BJ (cell line): ENCODE results near the gene USP17L26. TPM values are rescaled to one million over a fixed set of nuclear protein-coding genes. Genes with fewer than 3 reads are reported as not detected.
"Not testable (repeated sequence)": the region's sequence is repeated elsewhere in the genome, so short reads cannot be mapped to it uniquely, and the experiment has no call there.

Source experiments
- CTCF ChIA-PET: fragments of 350-600 bp; formaldehyde crosslinking; extraction: SDS; loops from one replicate; lab custom pipeline; 2021; ENCODE audit warnings: antibody characterized with exemption, inconsistent platforms; lab: Yijun Ruan, JAX
- POLR2A ChIA-PET: fragments of 300-600 bp; sonication (Branson Sonifier 250); formaldehyde crosslinking; extraction: SDS; loops from one replicate; lab custom pipeline; 2021; ENCODE audit warnings: antibody characterized with exemption; lab: Charles Lee
- DNase-seq: peaks from one replicate; pipeline ENCODE4 v3.0.0-alpha.2; 2011; ENCODE audit warnings: low read depth
- H3K27me3 ChIP-seq: 2 replicates; pipeline ENCODE4 v1.6.0; 2011; ENCODE audit warnings: low read length; ENCODE audit not compliant: control insufficient read depth, insufficient read depth
- H3K36me3 ChIP-seq: 2 replicates; pipeline ENCODE4 v1.5.1; 2011; ENCODE audit warnings: low read length; ENCODE audit not compliant: control insufficient read depth, insufficient read depth
- H3K4me3 ChIP-seq: 2 replicates; pipeline ENCODE4 v1.5.1; 2011; ENCODE audit warnings: low read depth, mild to moderate bottlenecking, control low read depth, low read length
- polyA minus RNA-seq: library from RNA; depleted of rRNA, polyadenylated mRNA; stranded (reverse); fragments of >200 nt; gene quantifications from 2 replicates; pipeline ENCODE4 v1.2.3, GENCODE V29; 2011; rRNA and poly(A)+ RNA removed
- polyA plus RNA-seq: library from polyadenylated mRNA; depleted of rRNA; stranded (reverse); fragments of >200 nt; gene quantifications from 2 replicates; pipeline ENCODE4 v1.2.3, GENCODE V29; 2011; rRNA removed

USP17L26 gene, protein sequence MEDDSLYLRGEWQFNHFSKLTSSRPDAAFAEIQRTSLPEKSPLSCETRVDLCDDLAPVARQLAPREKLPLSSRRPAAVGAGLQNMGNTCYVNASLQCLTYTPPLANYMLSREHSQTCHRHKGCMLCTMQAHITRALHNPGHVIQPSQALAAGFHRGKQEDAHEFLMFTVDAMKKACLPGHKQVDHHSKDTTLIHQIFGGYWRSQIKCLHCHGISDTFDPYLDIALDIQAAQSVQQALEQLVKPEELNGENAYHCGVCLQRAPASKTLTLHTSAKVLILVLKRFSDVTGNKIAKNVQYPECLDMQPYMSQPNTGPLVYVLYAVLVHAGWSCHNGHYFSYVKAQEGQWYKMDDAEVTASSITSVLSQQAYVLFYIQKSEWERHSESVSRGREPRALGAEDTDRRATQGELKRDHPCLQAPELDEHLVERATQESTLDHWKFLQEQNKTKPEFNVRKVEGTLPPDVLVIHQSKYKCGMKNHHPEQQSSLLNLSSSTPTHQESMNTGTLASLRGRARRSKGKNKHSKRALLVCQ
- polyA plus RNA-seq (not detected in 2 replicates), polyA minus RNA-seq (not detected in 2 replicates)

DNA sequence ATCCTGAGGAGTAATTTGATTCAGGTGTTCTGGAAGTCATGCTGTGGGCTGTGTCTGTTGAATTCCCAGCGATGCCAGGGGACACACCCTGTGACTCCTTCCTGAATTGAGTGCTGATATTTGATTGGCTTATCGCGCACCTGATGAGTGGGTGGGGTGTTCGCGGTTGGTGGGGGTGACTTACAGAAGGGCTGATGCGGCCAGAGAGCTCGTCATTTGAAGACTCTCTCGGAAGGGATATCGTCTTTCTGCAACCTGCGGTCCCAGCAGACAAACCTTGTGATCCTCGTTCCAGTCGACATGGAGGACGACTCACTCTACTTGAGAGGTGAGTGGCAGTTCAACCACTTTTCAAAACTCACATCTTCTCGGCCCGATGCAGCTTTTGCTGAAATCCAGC, at the start of gene USP17L26:
Gene USP17L26 (plus strand): TSS at position 301 of the 400 bp plus-strand sequence. CDS start 0 bp downstream, at position 301.
- H3K27me3 ChIP-seq, CTCF ChIA-PET, POLR2A ChIA-PET, H3K36me3 ChIP-seq, DNase-seq, H3K4me3 ChIP-seq: not testable (repeated sequence)

DNA sequence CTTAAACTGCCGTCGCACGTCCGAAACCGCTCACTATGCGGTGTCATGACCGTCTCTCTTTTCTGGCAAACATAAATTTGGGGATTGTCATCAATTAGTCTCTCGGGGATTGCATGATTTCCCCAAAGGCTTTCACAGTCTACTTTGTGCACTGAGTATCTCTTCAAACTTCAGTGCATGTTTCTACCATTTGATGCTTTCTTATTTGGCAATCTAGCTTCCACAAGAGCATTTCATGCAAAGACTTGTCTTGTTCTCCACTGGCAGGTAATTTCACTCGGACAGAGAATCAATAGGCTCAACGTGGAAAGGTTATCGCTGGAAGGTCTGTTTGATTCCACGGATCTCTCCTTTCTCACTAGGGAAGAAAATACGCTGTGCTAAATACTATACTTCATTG, 10.3 kb upstream of the USP17L26 start:
- H3K36me3 ChIP-seq, H3K27me3 ChIP-seq, CTCF ChIA-PET, H3K4me3 ChIP-seq, POLR2A ChIA-PET, DNase-seq: not testable (repeated sequence)

DNA sequence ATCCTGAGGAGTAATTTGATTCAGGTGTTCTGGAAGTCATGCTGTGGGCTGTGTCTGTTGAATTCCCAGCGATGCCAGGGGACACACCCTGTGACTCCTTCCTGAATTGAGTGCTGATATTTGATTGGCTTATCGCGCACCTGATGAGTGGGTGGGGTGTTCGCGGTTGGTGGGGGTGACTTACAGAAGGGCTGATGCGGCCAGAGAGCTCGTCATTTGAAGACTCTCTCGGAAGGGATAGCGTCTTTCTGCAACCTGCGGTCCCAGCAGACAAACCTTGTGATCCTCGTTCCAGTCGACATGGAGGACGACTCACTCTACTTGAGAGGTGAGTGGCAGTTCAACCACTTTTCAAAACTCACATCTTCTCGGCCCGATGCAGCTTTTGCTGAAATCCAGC, 9.6 kb upstream of the USP17L26 start, which contains the start of gene USP17L24:
Gene USP17L24 (plus strand): TSS at position 301 of the 400 bp plus-strand sequence. CDS start 0 bp downstream, at position 301.
- H3K4me3 ChIP-seq, POLR2A ChIA-PET: not testable (repeated sequence)

DNA sequence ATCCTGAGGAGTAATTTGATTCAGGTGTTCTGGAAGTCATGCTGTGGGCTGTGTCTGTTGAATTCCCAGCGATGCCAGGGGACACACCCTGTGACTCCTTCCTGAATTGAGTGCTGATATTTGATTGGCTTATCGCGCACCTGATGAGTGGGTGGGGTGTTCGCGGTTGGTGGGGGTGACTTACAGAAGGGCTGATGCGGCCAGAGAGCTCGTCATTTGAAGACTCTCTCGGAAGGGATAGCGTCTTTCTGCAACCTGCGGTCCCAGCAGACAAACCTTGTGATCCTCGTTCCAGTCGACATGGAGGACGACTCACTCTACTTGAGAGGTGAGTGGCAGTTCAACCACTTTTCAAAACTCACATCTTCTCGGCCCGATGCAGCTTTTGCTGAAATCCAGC, 4.8 kb upstream of the USP17L26 start, which contains the start of gene USP17L25:
Gene USP17L25 (plus strand): TSS at position 301 of the 400 bp plus-strand sequence. CDS start 0 bp downstream, at position 301.
- H3K4me3 ChIP-seq, DNase-seq, H3K27me3 ChIP-seq, H3K36me3 ChIP-seq, CTCF ChIA-PET, POLR2A ChIA-PET: not testable (repeated sequence)

More for the DNA sequence above, 9.6 kb upstream of the USP17L26 start, which contains the start of gene USP17L24:
- H3K36me3 ChIP-seq, H3K27me3 ChIP-seq, CTCF ChIA-PET, DNase-seq: not testable (repeated sequence)

DNA sequence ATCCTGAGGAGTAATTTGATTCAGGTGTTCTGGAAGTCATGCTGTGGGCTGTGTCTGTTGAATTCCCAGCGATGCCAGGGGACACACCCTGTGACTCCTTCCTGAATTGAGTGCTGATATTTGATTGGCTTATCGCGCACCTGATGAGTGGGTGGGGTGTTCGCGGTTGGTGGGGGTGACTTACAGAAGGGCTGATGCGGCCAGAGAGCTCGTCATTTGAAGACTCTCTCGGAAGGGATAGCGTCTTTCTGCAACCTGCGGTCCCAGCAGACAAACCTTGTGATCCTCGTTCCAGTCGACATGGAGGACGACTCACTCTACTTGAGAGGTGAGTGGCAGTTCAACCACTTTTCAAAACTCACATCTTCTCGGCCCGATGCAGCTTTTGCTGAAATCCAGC, 4.6 kb downstream of the USP17L26 start, which contains the start of gene USP17L5:
Gene USP17L5 (plus strand): TSS at position 301 of the 400 bp plus-strand sequence. CDS start 0 bp downstream, at position 301.
- POLR2A ChIA-PET, H3K4me3 ChIP-seq, DNase-seq, H3K36me3 ChIP-seq, H3K27me3 ChIP-seq, CTCF ChIA-PET: not testable (repeated sequence)

DNA sequence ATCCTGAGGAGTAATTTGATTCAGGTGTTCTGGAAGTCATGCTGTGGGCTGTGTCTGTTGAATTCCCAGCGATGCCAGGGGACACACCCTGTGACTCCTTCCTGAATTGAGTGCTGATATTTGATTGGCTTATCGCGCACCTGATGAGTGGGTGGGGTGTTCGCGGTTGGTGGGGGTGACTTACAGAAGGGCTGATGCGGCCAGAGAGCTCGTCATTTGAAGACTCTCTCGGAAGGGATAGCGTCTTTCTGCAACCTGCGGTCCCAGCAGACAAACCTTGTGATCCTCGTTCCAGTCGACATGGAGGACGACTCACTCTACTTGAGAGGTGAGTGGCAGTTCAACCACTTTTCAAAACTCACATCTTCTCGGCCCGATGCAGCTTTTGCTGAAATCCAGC, 9.4 kb downstream of the USP17L26 start, which contains the start of gene USP17L27:
Gene USP17L27 (plus strand): TSS at position 301 of the 400 bp plus-strand sequence. CDS start 0 bp downstream, at position 301.
- POLR2A ChIA-PET, H3K4me3 ChIP-seq, DNase-seq, H3K36me3 ChIP-seq, CTCF ChIA-PET, H3K27me3 ChIP-seq: not testable (repeated sequence)

DNA sequence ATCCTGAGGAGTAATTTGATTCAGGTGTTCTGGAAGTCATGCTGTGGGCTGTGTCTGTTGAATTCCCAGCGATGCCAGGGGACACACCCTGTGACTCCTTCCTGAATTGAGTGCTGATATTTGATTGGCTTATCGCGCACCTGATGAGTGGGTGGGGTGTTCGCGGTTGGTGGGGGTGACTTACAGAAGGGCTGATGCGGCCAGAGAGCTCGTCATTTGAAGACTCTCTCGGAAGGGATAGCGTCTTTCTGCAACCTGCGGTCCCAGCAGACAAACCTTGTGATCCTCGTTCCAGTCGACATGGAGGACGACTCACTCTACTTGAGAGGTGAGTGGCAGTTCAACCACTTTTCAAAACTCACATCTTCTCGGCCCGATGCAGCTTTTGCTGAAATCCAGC, 14.1 kb downstream of the USP17L26 start, which contains the start of gene USP17L28:
Gene USP17L28 (plus strand): TSS at position 301 of the 400 bp plus-strand sequence. CDS start 0 bp downstream, at position 301.
- POLR2A ChIA-PET, DNase-seq: not testable (repeated sequence)

DNA sequence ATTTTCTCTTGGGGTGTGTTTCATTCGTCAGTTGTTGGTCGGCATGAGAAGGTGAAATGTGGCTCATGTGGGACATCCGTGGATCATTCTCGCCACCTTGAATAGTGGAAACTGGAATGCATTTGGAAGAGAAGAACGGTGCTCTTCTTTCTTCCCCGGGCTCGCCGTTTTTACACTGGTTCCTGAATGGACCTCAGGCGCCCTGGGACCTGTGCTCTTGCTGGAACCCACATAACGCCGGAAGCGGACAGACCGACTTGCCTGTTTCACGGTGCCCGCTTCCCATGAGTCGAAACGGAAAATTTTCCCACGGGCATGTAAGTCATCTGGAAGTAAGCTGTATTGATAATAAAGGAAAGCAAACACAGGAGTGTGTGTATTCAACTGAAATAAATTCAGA, 16.4 kb downstream of the USP17L26 start:
- POLR2A ChIA-PET, H3K4me3 ChIP-seq, H3K36me3 ChIP-seq, DNase-seq, CTCF ChIA-PET, H3K27me3 ChIP-seq: not testable (repeated sequence)

More for the DNA sequence above, 14.1 kb downstream of the USP17L26 start, which contains the start of gene USP17L28:
- H3K27me3 ChIP-seq, H3K36me3 ChIP-seq, CTCF ChIA-PET, H3K4me3 ChIP-seq: not testable (repeated sequence)

DNA sequence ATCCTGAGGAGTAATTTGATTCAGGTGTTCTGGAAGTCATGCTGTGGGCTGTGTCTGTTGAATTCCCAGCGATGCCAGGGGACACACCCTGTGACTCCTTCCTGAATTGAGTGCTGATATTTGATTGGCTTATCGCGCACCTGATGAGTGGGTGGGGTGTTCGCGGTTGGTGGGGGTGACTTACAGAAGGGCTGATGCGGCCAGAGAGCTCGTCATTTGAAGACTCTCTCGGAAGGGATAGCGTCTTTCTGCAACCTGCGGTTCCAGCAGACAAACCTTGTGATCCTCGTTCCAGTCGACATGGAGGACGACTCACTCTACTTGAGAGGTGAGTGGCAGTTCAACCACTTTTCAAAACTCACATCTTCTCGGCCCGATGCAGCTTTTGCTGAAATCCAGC, 18.9 kb downstream of the USP17L26 start, which contains the start of gene USP17L29:
Gene USP17L29 (plus strand): TSS at position 301 of the 400 bp plus-strand sequence. CDS start 0 bp downstream, at position 301.
- POLR2A ChIA-PET, H3K27me3 ChIP-seq, H3K4me3 ChIP-seq, H3K36me3 ChIP-seq, DNase-seq, CTCF ChIA-PET: not testable (repeated sequence)

DNA sequence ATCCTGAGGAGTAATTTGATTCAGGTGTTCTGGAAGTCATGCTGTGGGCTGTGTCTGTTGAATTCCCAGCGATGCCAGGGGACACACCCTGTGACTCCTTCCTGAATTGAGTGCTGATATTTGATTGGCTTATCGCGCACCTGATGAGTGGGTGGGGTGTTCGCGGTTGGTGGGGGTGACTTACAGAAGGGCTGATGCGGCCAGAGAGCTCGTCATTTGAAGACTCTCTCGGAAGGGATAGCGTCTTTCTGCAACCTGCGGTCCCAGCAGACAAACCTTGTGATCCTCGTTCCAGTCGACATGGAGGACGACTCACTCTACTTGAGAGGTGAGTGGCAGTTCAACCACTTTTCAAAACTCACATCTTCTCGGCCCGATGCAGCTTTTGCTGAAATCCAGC, 28.4 kb downstream of the USP17L26 start, which contains the start of gene USP17L30:
Gene USP17L30 (plus strand): TSS at position 301 of the 400 bp plus-strand sequence. CDS start 0 bp downstream, at position 301.
- CTCF ChIA-PET, H3K27me3 ChIP-seq, POLR2A ChIA-PET, DNase-seq, H3K36me3 ChIP-seq, H3K4me3 ChIP-seq: not testable (repeated sequence)

DNA sequence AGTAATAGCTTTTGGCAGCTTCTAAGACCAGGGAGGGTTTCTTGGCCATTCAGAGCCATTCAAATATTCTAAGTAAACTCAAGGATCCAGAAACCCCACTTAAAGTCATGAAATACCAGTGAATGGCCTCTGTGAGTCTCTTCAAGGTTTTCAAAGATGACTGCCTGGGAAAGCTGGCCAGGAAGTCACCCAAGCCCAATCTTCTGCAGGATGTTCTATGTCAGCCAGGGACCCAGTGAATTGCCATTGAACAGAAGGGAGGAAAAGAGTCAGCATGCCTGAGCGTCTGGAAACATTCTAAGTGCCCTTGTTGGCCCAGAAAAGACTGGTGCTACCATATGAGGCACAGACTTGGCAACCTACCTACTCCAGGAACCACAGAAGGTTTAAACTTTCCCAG, 45.4 kb downstream of the USP17L26 start:
- H3K36me3 ChIP-seq, DNase-seq, H3K27me3 ChIP-seq, H3K4me3 ChIP-seq, POLR2A ChIA-PET: not testable (repeated sequence)
- CTCF ChIA-PET, result interaction anchor here (1.3 kb wide), 1 partner anchor 379 kb away, joined by 3 read pairs; no protein-coding TSS in a partner anchor
